GM23248 (cell line): ENCODE results near the gene C11orf54.

ENCODE experiments used
- EZH2 ChIP-seq: fragments of 200-600 bp; sonication (generic); IDR thresholded peaks from 2 replicates; pipeline ENCODE4 v1.6.1; 2018; ENCODE audit warnings: antibody characterized with exemption, mild to moderate bottlenecking; ENCODE audit not compliant: insufficient read depth, poor library complexity, severe bottlenecking
- EZH2phosphoT487 ChIP-seq: fragments of 200-600 bp; sonication (generic); IDR thresholded peaks from 2 replicates; pipeline ENCODE4 v1.6.1; 2018; ENCODE audit warnings: antibody characterized with exemption, moderate library complexity, mild to moderate bottlenecking, low read depth; ENCODE audit not compliant: insufficient read depth

GRCh38 chr11:93715797-93716396 lies 25.6 kb upstream of the C11orf54 start:
- TF ChIP-seq EZH2phosphoT487 = no peak
- no peak for TF ChIP-seq EZH2
